ENCODE measurements around the gene UGT1A10.

Gene UGT1A10

GRCh38 chr2:233822101-233822771, 186.0 kb downstream of the UGT1A10 start:
- no peak for DNase-seq (ENCODE audit: low spot score)

Data from CD4-positive, alpha-beta T cell treated with Interleukin-15 for 4 hours (primary cell).